ENCODE data around the gene LCN15.
"Not testable (repeated sequence)": the region's sequence is repeated elsewhere in the genome, so short reads cannot be mapped to it uniquely, and the experiment has no call there.

LCN15 gene

GRCh38 chr9:136764301-136764891, at the start of gene LCN15:
Gene LCN15, minus strand, starts transcription at chr9:136764518. Its CDS starts 30 bp downstream, at chr9:136764488.
- no peak for DNase-seq

- no peak for DNase-seq
These were observed 44.5 kb upstream of the LCN15 start for GRCh38 chr9:136808806-136809158.

- peak; percentile 51 for DNase-seq
These were observed 43.9 kb upstream of the LCN15 start for GRCh38 chr9:136808075-136808805.

GRCh38 chr9:136807281-136808074, 43.2 kb upstream of the LCN15 start, which contains the start of gene RABL6:
Gene RABL6, plus strand, starts transcription at chr9:136807948. Its CDS starts 249 bp downstream, at chr9:136808197.
- DNase-seq: peak; percentile 85

GRCh38 chr9:136806631-136807201, 42.4 kb upstream of the LCN15 start:
- no peak for DNase-seq

GRCh38 chr9:136806067-136806466, 41.7 kb upstream of the LCN15 start:
- DNase-seq: no peak

- DNase-seq: no peak
These were observed 41.0 kb upstream of the LCN15 start for GRCh38 chr9:136805207-136805740.

GRCh38 chr9:136804509-136805206, 40.3 kb upstream of the LCN15 start:
- peak; percentile 35 for DNase-seq

GRCh38 chr9:136803551-136804508, 39.5 kb upstream of the LCN15 start:
- DNase-seq: no peak

GRCh38 chr9:136803009-136803550, 38.8 kb upstream of the LCN15 start:
- not testable (repeated sequence) for DNase-seq

GRCh38 chr9:136802321-136802720, 38.0 kb upstream of the LCN15 start:
- DNase-seq: no peak

GRCh38 chr9:136799854-136800657, 35.7 kb upstream of the LCN15 start:
- peak; percentile 59 for DNase-seq

GRCh38 chr9:136799079-136799853, 34.9 kb upstream of the LCN15 start:
- peak; percentile 24 for DNase-seq

GRCh38 chr9:136798708-136799078, 34.4 kb upstream of the LCN15 start:
- no peak for DNase-seq

GRCh38 chr9:136796775-136797347, 32.5 kb upstream of the LCN15 start:
- DNase-seq: peak; percentile 22

GRCh38 chr9:136796238-136796774, 32.0 kb upstream of the LCN15 start, which contains the start of gene CCDC183:
Gene CCDC183, plus strand, starts transcription at chr9:136796338. Its CDS starts 60 bp downstream, at chr9:136796398.
- no peak for DNase-seq

GRCh38 chr9:136795000-136795348, 30.7 kb upstream of the LCN15 start:
- DNase-seq: no peak

GRCh38 chr9:136794281-136794999, 30.1 kb upstream of the LCN15 start:
- DNase-seq: no peak
